ENCODE measurements around the gene SZRD1. TPM values are rescaled to one million over a fixed set of nuclear protein-coding genes. Genes with fewer than 3 reads are reported as not detected.

The SZRD1 gene
- total and polyA plus RNA-seq, 9 of the 15 experiments (the other 6 are each of a cell fraction or from before 2014, with no cell fraction given) = 3.9 to 149 (median 82.5) TPM

- TF ChIP-seq MGA (IDR thresholded peaks at IDR 0.05) (peak; percentile 93), XRCC3 (IDR thresholded peaks at IDR 0.05) (no peak), SMARCA5 (IDR thresholded peaks at IDR 0.05) (no peak), NR2F6 (CRISPR knock-in tag; IDR thresholded peaks at IDR 0.05) (no peak), ZNF449 (CRISPR knock-in tag; IDR thresholded peaks at IDR 0.05) (no peak), TCF3 (CRISPR knock-in tag; IDR thresholded peaks at IDR 0.05) (peak; percentile 52), AFF1 (IDR thresholded peaks at IDR 0.05; ENCODE audit: low read depth in 1 of 2, partially characterized antibody in 2 of 2) (peak in 1 of 2 experiments; percentile 42)
These were observed 73.6 kb downstream of the SZRD1 start, which contains the start of gene NECAP2 (continued) for GRCh38 chr1:16440470-16441281.
